Smooth muscle cell (in vitro differentiated cells): Measurements from ENCODE around the gene TRAPPC8. TPM values are rescaled to one million over a fixed set of nuclear protein-coding genes. Genes with fewer than 3 reads are reported as not detected.

Experiments
- DNase-seq: peaks from one replicate; lab custom pipeline; 2025; ENCODE audit not compliant: unreplicated experiment; lab: John Stamatoyannopoulos, UW
- H2AFZ ChIP-seq: fragments of 200-600 bp; sonication (generic); 2 replicates; pipeline ENCODE4 v1.6.0; 2016; ENCODE audit warnings: antibody characterized with exemption, low read depth, mild to moderate bottlenecking
- H3F3A ChIP-seq: fragments of 200-600 bp; sonication (generic); 2 replicates; pipeline ENCODE4 v1.6.0; 2017; ENCODE audit warnings: antibody characterized with exemption, low read depth
- H3K27ac ChIP-seq: fragments of 200-600 bp; sonication (generic); 2 replicates; pipeline ENCODE4 v1.5.1; 2016; ENCODE audit warnings: low read depth, mild to moderate bottlenecking
- H3K27me3 ChIP-seq: fragments of 200-600 bp; sonication (generic); 2 replicates; pipeline ENCODE4 v1.6.1; 2016; ENCODE audit warnings: low read depth, mild to moderate bottlenecking
- H3K36me3 ChIP-seq: fragments of 200-600 bp; sonication (generic); 2 replicates; pipeline ENCODE4 v1.5.1; 2016; ENCODE audit warnings: low read depth
- H3K4me1 ChIP-seq: fragments of 200-600 bp; sonication (generic); 2 replicates; pipeline ENCODE4 v1.5.1; 2016; ENCODE audit warnings: low read depth
- H3K4me2 ChIP-seq: fragments of 200-600 bp; sonication (generic); 2 replicates; pipeline ENCODE4 v1.6.0; 2016; ENCODE audit warnings: mild to moderate bottlenecking
- H3K4me3 ChIP-seq: fragments of 200-600 bp; sonication (generic); 2 replicates; pipeline ENCODE4 v1.5.1; 2016; ENCODE audit warnings: mild to moderate bottlenecking
- H3K79me2 ChIP-seq: fragments of 200-600 bp; sonication (generic); 2 replicates; pipeline ENCODE4 v1.6.0; 2016; ENCODE audit warnings: low read depth, mild to moderate bottlenecking
- H3K9ac ChIP-seq: fragments of 200-600 bp; sonication (generic); 2 replicates; pipeline ENCODE4 v1.6.0; 2016; ENCODE audit warnings: low read depth
- H3K9me3 ChIP-seq: fragments of 200-600 bp; sonication (generic); replicated peaks from 2 replicates; pipeline ENCODE4 v1.5.1; 2016; ENCODE audit warnings: low read depth
- H4K20me1 ChIP-seq: fragments of 200-600 bp; sonication (generic); 2 replicates; pipeline ENCODE4 v1.6.0; 2016; ENCODE audit warnings: low read depth
- CTCF ChIP-seq: fragments of 200-600 bp; sonication (generic); IDR thresholded peaks from 2 replicates; pipeline ENCODE4 v1.5.1; 2017; ENCODE audit warnings: borderline replicate concordance, mild to moderate bottlenecking, antibody characterized with exemption; ENCODE audit not compliant: insufficient read depth, poor library complexity, severe bottlenecking
- WGBS: methylation state at CpG from one replicate; pipeline ENCODE4 v1.1.7; 2016; ENCODE audit warnings: low lambda C conversion rate; 5-methylcytosine and 5-hydroxymethylcytosine counted together
- polyA plus RNA-seq: library from polyadenylated mRNA; unstranded; fragments of >200 nt; fragmentation: Nextera tagmentation; extraction: Ambion mirVana; gene quantifications from 2 replicates; pipeline ENCODE4 v1.2.1, GENCODE V29; 2016
- total RNA-seq: library from RNA; depleted of rRNA; stranded (reverse); fragments of >200 nt; gene quantifications from 2 replicates; pipeline ENCODE4 v1.2.3, GENCODE V29; 2014

The TRAPPC8 gene
- total and polyA plus RNA-seq, 2 experiments from 2014 or later: 4.8 to 35.6 TPM

GRCh38 chr18:31983020-31983419 is 40.1 kb upstream of the TRAPPC8 start:
- no peaks in the 10 kb centered on the region for H4K20me1 ChIP-seq
- DNase-seq: no peak
- no peaks in the 10 kb centered on the region for H3K4me1 ChIP-seq
- no peak overlapping the region for H3K9ac ChIP-seq
- no peak overlapping the region for H3K4me2 ChIP-seq
- H3K27me3 ChIP-seq: peaks cover 3% of the 10 kb centered on the region
- no peak overlapping the region for H2AFZ ChIP-seq
- H3K36me3 ChIP-seq: no peaks in the 10 kb centered on the region
- H3K4me3 ChIP-seq: no peak overlapping the region
- TF ChIP-seq CTCF: no peak
- H3K27ac ChIP-seq: no peak overlapping the region
- WGBS: 94% methylated on average over 3 of the region's 3 CpGs
- no peaks in the 10 kb centered on the region for H3K79me2 ChIP-seq
- no peaks in the 10 kb centered on the region for H3F3A ChIP-seq
- no peaks in the 10 kb centered on the region for H3K9me3 ChIP-seq

GRCh38 chr18:31980863-31981262 is 37.9 kb upstream of the TRAPPC8 start:
- peaks cover 3% of the 10 kb centered on the region for H3K27me3 ChIP-seq
- H3K4me1 ChIP-seq: no peaks in the 10 kb centered on the region
- H3F3A ChIP-seq: no peaks in the 10 kb centered on the region
- no peaks in the 10 kb centered on the region for H3K79me2 ChIP-seq
- H3K36me3 ChIP-seq: no peaks in the 10 kb centered on the region
- no peak overlapping the region for H3K4me2 ChIP-seq
- no peak overlapping the region for H3K9ac ChIP-seq
- TF ChIP-seq CTCF: no peak
- no peaks in the 10 kb centered on the region for H4K20me1 ChIP-seq
- no peak overlapping the region for H3K4me3 ChIP-seq
- H3K9me3 ChIP-seq: no peaks in the 10 kb centered on the region
- no peak overlapping the region for H2AFZ ChIP-seq
- DNase-seq: no peak
- no peak overlapping the region for H3K27ac ChIP-seq

DNA sequence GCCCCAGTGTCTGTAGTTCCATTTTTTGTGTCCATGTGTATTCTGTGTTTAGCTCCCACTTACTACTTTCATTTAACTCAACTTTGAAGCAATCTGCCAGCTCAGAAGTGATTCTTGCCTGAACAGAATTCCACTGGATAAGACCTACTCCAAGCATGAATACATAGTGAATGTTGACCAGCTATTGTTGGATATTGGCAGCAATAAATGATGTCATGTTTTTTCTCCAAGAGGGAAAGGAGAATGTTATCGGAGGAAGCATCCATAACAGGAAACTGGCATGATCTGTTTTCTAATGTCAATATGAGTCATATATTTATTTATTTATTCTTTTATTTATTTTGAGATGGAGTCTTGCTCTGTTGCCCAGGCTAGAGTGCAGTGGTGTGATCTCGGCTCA is 36.8 kb upstream of the TRAPPC8 start:
- H3K27ac ChIP-seq: no peak overlapping the region
- H3K36me3 ChIP-seq: no peaks in the 10 kb centered on the region
- H3K9me3 ChIP-seq: no peaks in the 10 kb centered on the region
- no peak overlapping the region for H3K4me3 ChIP-seq
- WGBS: 97% methylated on average over 2 of the region's 2 CpGs
- H3K4me2 ChIP-seq: no peak overlapping the region
- no peak for TF ChIP-seq CTCF
- no peak overlapping the region for H2AFZ ChIP-seq
- peaks cover 3% of the 10 kb centered on the region for H3K27me3 ChIP-seq
- no peaks in the 10 kb centered on the region for H3K4me1 ChIP-seq
- H3K79me2 ChIP-seq: no peaks in the 10 kb centered on the region
- H3F3A ChIP-seq: no peaks in the 10 kb centered on the region
- H3K9ac ChIP-seq: no peak overlapping the region
- no peak for DNase-seq
- H4K20me1 ChIP-seq: no peaks in the 10 kb centered on the region

GRCh38 chr18:31978616-31979015 is 35.7 kb upstream of the TRAPPC8 start:
- Histone ChIP-seq H3K4me3 (no peak overlapping the region), H3K9me3 (no peaks in the 10 kb centered on the region), H3K4me1 (no peaks in the 10 kb centered on the region), H3K27ac (no peak overlapping the region), H3K27me3 (peaks cover 3% of the 10 kb centered on the region), H3K4me2 (no peak overlapping the region), H4K20me1 (no peaks in the 10 kb centered on the region), H3F3A (no peaks in the 10 kb centered on the region), H2AFZ (no peak overlapping the region), H3K9ac (no peak overlapping the region), H3K36me3 (no peaks in the 10 kb centered on the region), H3K79me2 (no peaks in the 10 kb centered on the region)
- no peak for DNase-seq
- no peak for TF ChIP-seq CTCF
- WGBS: 92% methylated on average over 5 of the region's 5 CpGs
